Ascending aorta (tissue), 2 donors: ENCODE data around the gene USP34. TPM values are rescaled to one million over a fixed set of nuclear protein-coding genes. Genes with fewer than 3 reads are reported as not detected.
A peak's percentile ranks its signal among the peaks of the same experiment; 100 is the strongest.
"Not testable (repeated sequence)": the region's sequence is repeated elsewhere in the genome, so short reads cannot be mapped to it uniquely, and the experiment has no call there.

ENCODE experiments used
- DNase-seq, 2 donors: peaks; one replicate each; pipeline ENCODE4 v3.0.0-alpha.2; 2019; ENCODE audit warnings: low spot score in 2 of 2
- H3K27ac ChIP-seq, 2 donors: fragments of 200-600 bp; sonication (generic); one replicate each; pipeline ENCODE4 v1.5.1; 2016 to 2017; ENCODE audit warnings: mild to moderate bottlenecking in 1 of 2
- H3K27me3 ChIP-seq: fragments of 200-600 bp; sonication (generic); one replicate; pipeline ENCODE4 v1.5.1; 2017
- H3K36me3 ChIP-seq, 2 donors: fragments of 200-600 bp; sonication (generic); one replicate each; pipeline ENCODE4 v1.5.1; 2016
- H3K4me1 ChIP-seq, 2 donors: fragments of 200-600 bp; sonication (generic); one replicate each; pipeline ENCODE4 v1.5.1; 2016 to 2017; ENCODE audit warnings: mild to moderate bottlenecking in 1 of 2
- H3K4me3 ChIP-seq, 2 donors: fragments of 200-600 bp; sonication (generic); one replicate each; pipeline ENCODE4 v1.5.1; 2016 to 2017; ENCODE audit warnings: mild to moderate bottlenecking in 1 of 2
- H3K9me3 ChIP-seq, 2 donors: fragments of 200-600 bp; sonication (generic); one replicate each; pipeline ENCODE4 v1.5.1; 2016
- intact Hi-C: fragments of 100-400 bp; cut with DNase I; formaldehyde crosslinking; loops from one replicate; pipeline ENCODE4 v1.15.1; 2023
- total RNA-seq: library from RNA; depleted of rRNA; stranded (reverse); fragments of >200 nt; gene quantifications from one replicate; pipeline ENCODE4 v1.1.0, GENCODE V29; 2016
- TF ChIP-seq, protein P1 (sequence below), 3 experiments: fragments of 200-600 bp in 2 of 3; fragments of 450-650 bp in 1 of 3; sonication (generic) in 2 of 3; IDR thresholded peaks; one replicate each; pipeline ENCODE4 v1.5.1; 2016 to 2019; ENCODE audit warnings: antibody characterized with exemption in 3 of 3, mild to moderate bottlenecking in 1 of 3, moderate library complexity in 1 of 3

Gene USP34
- total RNA-seq, 1 donor from 2014 or later: 59.3 TPM

DNA sequence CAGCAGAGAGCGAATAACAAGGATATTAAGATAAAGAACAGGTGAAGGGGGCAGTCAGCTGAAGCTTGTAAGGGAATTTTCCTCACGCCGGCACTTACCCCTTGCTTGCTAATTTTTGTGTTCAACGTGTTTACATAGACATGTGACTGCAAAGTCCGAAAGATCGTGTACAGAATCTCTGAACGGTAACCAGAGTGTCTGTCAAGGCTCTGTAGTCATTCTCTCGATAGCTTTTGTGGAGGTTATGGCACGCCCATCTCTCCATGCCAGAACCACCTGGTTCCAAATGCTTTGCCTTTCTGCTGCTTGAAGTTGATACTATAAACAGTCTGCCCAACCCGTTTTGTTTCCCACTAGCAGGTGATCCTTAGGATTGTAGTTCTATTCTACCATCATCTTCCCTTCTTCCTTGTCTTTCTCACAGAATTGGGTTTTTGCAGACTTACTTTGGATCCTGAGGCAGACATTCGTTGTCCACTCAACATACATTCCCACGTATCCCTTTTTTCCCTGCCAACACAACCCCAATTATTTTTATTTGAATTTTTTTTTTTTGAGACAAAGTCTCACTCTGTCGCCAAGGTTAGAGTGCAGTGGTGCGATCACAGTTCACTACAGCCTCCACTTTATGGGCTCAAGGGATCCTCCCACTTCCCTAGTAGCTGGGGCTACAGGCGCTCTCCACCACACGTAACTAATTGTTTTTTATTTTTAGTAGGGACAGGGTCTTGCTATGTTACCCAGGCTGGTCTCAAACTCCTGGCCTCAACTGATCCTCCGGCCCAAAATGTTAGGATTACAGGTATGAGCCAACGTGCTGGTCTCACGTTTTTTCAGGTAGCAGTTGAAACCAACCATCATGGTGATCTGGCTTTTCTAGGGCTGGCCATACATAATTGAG lies 1.3 kb upstream of the USP34 start:
- intact Hi-C loops: loop anchor here (1.0 to 10.0 kb wide), 8 partner anchors 66 to 587 kb away; partner anchors contain the start of genes CCT4, FAM161A, REL and SANBR
- H3K27me3 ChIP-seq: no peaks in the 10 kb centered on the region
- TF ChIP-seq, protein P1, sequence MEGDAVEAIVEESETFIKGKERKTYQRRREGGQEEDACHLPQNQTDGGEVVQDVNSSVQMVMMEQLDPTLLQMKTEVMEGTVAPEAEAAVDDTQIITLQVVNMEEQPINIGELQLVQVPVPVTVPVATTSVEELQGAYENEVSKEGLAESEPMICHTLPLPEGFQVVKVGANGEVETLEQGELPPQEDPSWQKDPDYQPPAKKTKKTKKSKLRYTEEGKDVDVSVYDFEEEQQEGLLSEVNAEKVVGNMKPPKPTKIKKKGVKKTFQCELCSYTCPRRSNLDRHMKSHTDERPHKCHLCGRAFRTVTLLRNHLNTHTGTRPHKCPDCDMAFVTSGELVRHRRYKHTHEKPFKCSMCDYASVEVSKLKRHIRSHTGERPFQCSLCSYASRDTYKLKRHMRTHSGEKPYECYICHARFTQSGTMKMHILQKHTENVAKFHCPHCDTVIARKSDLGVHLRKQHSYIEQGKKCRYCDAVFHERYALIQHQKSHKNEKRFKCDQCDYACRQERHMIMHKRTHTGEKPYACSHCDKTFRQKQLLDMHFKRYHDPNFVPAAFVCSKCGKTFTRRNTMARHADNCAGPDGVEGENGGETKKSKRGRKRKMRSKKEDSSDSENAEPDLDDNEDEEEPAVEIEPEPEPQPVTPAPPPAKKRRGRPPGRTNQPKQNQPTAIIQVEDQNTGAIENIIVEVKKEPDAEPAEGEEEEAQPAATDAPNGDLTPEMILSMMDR (IDR thresholded peaks at IDR 0.05): peak in 1 of 3 experiments; percentile 7
- H3K27ac ChIP-seq: peak overlapping the region; percentile 98 to 99
- no peak for DNase-seq
- H3K4me3 ChIP-seq: peak overlapping the region; percentile 89 to 96
- peaks cover 0 to 4% of the 10 kb centered on the region in 2 donors for H3K36me3 ChIP-seq
- peaks cover 0 to 9% of the 10 kb centered on the region in 2 donors for H3K4me1 ChIP-seq
- H3K9me3 ChIP-seq: no peaks in the 10 kb centered on the region

DNA sequence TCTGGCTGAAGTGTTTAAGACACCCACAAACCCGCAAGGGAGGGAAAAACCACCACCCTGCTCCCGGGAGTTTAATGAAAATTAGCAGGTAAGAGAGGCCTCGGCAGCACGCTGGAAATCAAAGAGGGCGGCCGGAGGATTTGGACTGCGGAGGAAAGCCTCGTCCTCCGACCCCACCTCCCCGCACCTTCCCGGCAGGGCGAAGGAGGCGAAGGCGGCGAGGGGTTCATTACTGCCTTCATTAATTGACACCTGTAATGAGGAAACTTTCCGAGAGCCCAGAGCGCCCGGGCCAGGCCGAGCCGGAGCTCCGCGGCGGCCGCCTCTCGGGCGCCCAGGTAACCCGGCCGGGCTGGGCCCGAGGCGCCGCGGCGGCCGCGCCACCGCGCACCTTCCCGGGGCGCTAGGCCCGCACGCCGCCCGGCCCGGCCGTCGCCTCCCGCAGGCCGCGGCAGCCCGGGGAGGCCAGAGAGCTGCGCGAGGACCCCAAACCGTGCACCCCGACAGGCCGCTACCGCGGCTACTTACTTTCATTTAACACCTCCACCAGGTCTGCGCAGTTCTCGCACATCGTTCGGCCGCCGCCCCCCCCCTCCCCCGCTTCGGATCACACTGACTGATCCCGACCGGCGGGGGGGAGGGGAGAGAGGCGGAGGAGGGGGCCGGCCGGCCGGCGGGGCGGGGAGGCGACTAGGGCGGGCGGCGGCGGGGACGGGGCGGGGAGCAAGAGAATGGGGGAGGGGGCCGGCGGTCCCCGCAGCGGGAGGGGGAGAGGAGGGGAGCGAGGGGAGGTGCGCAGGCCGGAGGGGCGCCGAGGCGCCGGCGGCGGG lies 550 bp downstream of the USP34 start:
- no peaks in the 10 kb centered on the region for H3K27me3 ChIP-seq
- H3K36me3 ChIP-seq: peaks cover 0 to 3% of the 10 kb centered on the region in 2 donors
- H3K4me1 ChIP-seq: peaks cover 0 to 9% of the 10 kb centered on the region in 2 donors
- H3K9me3 ChIP-seq: no peaks in the 10 kb centered on the region
- peak overlapping the region; percentile 89 to 96 for H3K4me3 ChIP-seq
- H3K27ac ChIP-seq: peak overlapping the region; percentile 98 to 99
- TF ChIP-seq, protein P1 (IDR thresholded peaks at IDR 0.05): peak in 1 of 3 experiments; percentile 6
- intact Hi-C loops: loop anchor here (2.0 to 10.0 kb wide), 7 partner anchors 227 to 586 kb away; partner anchors contain the start of genes CCT4, FAM161A, REL and SANBR
- DNase-seq: peak; percentile 50 to 92

DNA sequence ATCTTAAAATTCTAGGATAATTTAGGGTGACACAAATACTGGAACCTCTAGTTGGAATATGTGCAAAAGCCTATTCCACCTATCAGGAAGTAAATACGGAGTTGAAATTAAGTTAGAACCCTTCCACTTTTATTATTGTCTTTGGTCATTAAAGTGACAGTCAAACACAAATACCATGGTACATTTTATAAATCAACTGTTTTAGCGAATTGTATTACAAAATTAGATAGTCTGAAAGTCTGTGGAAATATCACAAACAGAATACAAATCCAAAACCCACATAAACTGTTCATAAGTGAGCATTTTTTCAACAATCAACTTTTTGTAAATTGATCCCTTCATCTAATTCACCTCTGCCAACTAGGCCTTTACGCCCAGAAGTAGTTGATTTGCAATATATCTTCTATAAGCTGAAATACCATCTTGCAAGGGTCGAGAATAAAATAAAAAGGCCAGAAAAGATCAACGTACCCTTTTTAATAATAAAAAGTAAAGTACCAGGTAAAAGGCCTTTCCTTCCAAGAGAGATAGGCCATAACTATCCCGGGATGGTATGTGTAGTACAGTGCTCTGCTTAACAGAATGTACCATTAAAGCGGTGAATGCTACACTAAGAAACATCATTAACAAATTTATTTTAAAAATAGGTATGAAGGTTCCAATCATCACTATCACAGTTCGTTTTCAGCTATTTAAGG lies 1.3 kb downstream of the USP34 start:
- DNase-seq: no peak
- Histone ChIP-seq H3K4me1 (peaks cover 0 to 9% of the 10 kb centered on the region in 2 donors), H3K36me3 (peaks cover 0 to 3% of the 10 kb centered on the region in 2 donors), H3K27me3 (no peaks in the 10 kb centered on the region), H3K27ac (peak overlapping the region; percentile 98 to 99), H3K4me3 (peak overlapping the region; percentile 89 to 96), H3K9me3 (no peaks in the 10 kb centered on the region)
- TF ChIP-seq, protein P1 (IDR thresholded peaks at IDR 0.05): no peak
- intact Hi-C loops: loop anchor here (2.0 to 10.0 kb wide), 7 partner anchors 228 to 585 kb away; partner anchors contain the start of genes CCT4, FAM161A, REL and SANBR

DNA sequence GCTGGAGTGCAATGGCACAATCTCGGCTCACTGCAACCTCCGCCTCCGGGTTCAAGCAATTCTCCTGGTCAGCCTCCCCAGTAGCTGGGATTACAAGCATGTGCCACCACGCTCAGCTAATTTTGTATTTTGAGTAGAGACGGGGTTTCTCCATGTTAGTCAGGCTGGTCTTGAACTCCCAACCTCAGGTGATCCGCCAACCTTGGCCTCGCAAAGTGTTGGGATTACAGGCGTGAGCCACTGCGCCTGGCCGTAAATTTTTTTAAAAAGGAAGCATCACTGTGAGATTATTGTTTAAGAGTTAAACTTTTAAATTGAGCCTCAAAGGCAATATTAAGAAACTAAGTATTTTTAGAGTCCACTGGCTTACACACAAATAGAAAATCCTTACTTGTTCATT lies 2.7 kb downstream of the USP34 start:
- DNase-seq, H3K27me3 ChIP-seq, H3K4me1 ChIP-seq, H3K27ac ChIP-seq, H3K4me3 ChIP-seq, intact Hi-C loops, H3K9me3 ChIP-seq, H3K36me3 ChIP-seq: not testable (repeated sequence)

DNA sequence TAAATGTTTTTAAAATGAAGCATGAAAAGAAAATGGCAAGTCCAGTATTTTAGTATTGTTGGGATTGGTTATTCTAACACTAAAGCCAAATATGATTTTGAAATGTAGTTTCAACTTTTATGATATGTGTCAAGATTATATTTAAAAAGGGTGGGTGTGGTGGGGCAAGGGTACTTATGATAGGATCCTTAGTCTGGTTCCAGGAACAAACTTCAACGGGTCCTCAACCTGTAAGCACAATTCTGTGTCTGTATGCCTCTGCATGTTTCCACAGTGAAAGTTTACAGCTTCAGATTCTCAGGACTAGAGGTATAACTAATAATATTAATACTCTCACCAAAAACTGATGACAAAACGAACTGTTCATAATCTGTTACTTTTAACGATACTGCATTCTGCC lies 5.8 kb downstream of the USP34 start:
- H3K27ac ChIP-seq: no peak overlapping the region
- peaks cover 0 to 3% of the 10 kb centered on the region in 2 donors for H3K36me3 ChIP-seq
- TF ChIP-seq, protein P1 (IDR thresholded peaks at IDR 0.05): no peak
- H3K4me3 ChIP-seq: no peak overlapping the region
- intact Hi-C loops: no loop called here
- H3K9me3 ChIP-seq: no peaks in the 10 kb centered on the region
- H3K4me1 ChIP-seq: peaks cover 0 to 5% of the 10 kb centered on the region in 2 donors
- H3K27me3 ChIP-seq: no peaks in the 10 kb centered on the region
- no peak for DNase-seq
